ENCODE measurements around the gene FAM163B.

FAM163B gene

DNA sequence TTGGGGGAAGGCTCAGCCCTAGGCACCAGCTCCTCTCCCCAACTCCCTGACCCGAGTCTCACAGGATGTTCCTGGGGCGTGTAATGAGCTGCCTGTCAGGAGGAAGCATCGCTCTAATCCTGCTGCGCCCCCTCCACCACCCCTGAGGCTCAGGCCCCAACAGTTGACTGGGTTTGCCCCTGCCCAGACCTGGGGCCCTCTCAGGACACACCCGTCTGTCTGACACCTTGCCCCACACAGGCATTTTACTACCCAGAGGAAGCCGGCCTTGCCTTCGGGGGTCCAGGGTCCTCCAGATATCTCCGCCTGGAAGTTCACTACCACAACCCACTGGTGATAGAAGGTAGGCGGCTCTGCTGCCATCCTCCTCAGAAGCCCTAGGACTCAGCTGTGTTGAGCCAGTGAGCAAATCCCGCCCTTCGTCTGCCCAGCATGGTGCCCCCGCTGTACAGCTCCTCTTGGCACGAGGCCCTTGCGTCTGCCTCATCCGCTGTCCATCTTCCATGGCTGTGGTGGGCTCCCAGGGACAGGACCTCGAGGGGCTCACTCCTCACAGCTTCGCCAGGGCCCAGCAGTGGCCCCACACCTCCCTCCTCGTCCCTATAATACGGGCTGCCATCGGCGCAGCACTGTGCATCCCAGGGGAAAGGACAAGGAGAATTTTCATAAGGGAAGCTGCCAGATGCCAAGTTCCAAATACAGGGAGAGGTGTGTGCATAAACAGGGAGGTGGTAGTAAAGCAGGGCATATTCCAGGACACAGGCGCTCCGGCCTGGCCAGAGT, 35.0 kb upstream of the FAM163B start:
- no peak for ATAC-seq
- no peak for TF ChIP-seq CSDC2 (CRISPR knock-in tag; IDR thresholded peaks at IDR 0.05)
- no peak for TF ChIP-seq ZFP3 (CRISPR knock-in tag; IDR thresholded peaks at IDR 0.05)
- no peak for TF ChIP-seq ESRRG (CRISPR knock-in tag; IDR thresholded peaks at IDR 0.05)
- no peak for TF ChIP-seq ZNF8 (CRISPR knock-in tag; IDR thresholded peaks at IDR 0.05)
- TF ChIP-seq PPARA (CRISPR knock-in tag; IDR thresholded peaks at IDR 0.05; ENCODE audit: borderline replicate concordance), result no peak
- TF ChIP-seq, protein P1, sequence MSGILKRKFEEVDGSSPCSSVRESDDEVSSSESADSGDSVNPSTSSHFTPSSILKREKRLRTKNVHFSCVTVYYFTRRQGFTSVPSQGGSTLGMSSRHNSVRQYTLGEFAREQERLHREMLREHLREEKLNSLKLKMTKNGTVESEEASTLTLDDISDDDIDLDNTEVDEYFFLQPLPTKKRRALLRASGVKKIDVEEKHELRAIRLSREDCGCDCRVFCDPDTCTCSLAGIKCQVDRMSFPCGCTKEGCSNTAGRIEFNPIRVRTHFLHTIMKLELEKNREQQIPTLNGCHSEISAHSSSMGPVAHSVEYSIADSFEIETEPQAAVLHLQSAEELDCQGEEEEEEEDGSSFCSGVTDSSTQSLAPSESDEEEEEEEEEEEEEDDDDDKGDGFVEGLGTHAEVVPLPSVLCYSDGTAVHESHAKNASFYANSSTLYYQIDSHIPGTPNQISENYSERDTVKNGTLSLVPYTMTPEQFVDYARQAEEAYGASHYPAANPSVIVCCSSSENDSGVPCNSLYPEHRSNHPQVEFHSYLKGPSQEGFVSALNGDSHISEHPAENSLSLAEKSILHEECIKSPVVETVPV (CRISPR knock-in tag; IDR thresholded peaks at IDR 0.05), result no peak
- no peak for TF ChIP-seq BACH2 (CRISPR knock-in tag; IDR thresholded peaks at IDR 0.05; ENCODE audit: borderline replicate concordance)
- TF ChIP-seq, protein P2, sequence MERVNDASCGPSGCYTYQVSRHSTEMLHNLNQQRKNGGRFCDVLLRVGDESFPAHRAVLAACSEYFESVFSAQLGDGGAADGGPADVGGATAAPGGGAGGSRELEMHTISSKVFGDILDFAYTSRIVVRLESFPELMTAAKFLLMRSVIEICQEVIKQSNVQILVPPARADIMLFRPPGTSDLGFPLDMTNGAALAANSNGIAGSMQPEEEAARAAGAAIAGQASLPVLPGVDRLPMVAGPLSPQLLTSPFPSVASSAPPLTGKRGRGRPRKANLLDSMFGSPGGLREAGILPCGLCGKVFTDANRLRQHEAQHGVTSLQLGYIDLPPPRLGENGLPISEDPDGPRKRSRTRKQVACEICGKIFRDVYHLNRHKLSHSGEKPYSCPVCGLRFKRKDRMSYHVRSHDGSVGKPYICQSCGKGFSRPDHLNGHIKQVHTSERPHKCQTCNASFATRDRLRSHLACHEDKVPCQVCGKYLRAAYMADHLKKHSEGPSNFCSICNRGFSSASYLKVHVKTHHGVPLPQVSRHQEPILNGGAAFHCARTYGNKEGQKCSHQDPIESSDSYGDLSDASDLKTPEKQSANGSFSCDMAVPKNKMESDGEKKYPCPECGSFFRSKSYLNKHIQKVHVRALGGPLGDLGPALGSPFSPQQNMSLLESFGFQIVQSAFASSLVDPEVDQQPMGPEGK (CRISPR knock-in tag; IDR thresholded peaks at IDR 0.05; ENCODE audit: borderline replicate concordance), result no peak
- TF ChIP-seq ZNF565 (CRISPR knock-in tag; conservative IDR thresholded peaks at IDR 0.05; ENCODE audit: low read depth), result no peak
- TF ChIP-seq GLIS3 (CRISPR knock-in tag; IDR thresholded peaks at IDR 0.05), result no peak
- TF ChIP-seq OSR1 (CRISPR knock-in tag; IDR thresholded peaks at IDR 0.05), result no peak
- no peak for TF ChIP-seq ZC3H10 (CRISPR knock-in tag; IDR thresholded peaks at IDR 0.05)
- TF ChIP-seq ZFP30 (CRISPR knock-in tag; IDR thresholded peaks at IDR 0.05), result no peak

DNA sequence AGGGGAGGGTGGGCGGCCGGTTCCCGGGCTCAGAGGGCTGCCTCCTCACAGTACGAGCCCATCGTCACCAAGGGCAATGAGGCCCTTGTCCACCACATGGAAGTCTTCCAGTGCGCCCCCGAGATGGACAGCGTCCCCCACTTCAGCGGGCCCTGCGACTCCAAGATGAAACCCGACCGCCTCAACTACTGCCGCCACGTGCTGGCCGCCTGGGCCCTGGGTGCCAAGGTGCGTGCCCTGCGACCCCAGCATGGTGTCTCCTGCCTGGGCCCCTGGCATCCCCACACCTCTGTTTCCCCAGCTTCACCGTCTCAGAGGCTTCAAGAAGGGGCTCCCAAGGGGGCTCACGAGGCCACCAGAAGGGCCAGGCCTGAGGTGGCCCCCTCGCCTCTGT, 34.2 kb upstream of the FAM163B start:
- ATAC-seq, result no peak
- no peak for TF ChIP-seq POU6F1 (CRISPR knock-in tag; IDR thresholded peaks at IDR 0.05; ENCODE audit: borderline replicate concordance, low read depth)
- TF ChIP-seq, protein P3, sequence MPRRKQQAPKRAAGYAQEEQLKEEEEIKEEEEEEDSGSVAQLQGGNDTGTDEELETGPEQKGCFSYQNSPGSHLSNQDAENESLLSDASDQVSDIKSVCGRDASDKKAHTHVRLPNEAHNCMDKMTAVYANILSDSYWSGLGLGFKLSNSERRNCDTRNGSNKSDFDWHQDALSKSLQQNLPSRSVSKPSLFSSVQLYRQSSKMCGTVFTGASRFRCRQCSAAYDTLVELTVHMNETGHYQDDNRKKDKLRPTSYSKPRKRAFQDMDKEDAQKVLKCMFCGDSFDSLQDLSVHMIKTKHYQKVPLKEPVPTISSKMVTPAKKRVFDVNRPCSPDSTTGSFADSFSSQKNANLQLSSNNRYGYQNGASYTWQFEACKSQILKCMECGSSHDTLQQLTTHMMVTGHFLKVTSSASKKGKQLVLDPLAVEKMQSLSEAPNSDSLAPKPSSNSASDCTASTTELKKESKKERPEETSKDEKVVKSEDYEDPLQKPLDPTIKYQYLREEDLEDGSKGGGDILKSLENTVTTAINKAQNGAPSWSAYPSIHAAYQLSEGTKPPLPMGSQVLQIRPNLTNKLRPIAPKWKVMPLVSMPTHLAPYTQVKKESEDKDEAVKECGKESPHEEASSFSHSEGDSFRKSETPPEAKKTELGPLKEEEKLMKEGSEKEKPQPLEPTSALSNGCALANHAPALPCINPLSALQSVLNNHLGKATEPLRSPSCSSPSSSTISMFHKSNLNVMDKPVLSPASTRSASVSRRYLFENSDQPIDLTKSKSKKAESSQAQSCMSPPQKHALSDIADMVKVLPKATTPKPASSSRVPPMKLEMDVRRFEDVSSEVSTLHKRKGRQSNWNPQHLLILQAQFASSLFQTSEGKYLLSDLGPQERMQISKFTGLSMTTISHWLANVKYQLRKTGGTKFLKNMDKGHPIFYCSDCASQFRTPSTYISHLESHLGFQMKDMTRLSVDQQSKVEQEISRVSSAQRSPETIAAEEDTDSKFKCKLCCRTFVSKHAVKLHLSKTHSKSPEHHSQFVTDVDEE (CRISPR knock-in tag; IDR thresholded peaks at IDR 0.05), result no peak
- TF ChIP-seq, protein P2 (CRISPR knock-in tag; IDR thresholded peaks at IDR 0.05; ENCODE audit: borderline replicate concordance), result no peak
- no peak for TF ChIP-seq ZFP3 (CRISPR knock-in tag; IDR thresholded peaks at IDR 0.05)
- no peak for TF ChIP-seq TCF4 (CRISPR knock-in tag; IDR thresholded peaks at IDR 0.05; ENCODE audit: borderline replicate concordance)
- no peak for TF ChIP-seq OSR1 (CRISPR knock-in tag; IDR thresholded peaks at IDR 0.05)
- TF ChIP-seq ESRRG (CRISPR knock-in tag; IDR thresholded peaks at IDR 0.05), result no peak
- no peak for TF ChIP-seq TOX (CRISPR knock-in tag; IDR thresholded peaks at IDR 0.05; ENCODE audit: borderline replicate concordance)
- no peak for TF ChIP-seq PPARA (CRISPR knock-in tag; IDR thresholded peaks at IDR 0.05; ENCODE audit: borderline replicate concordance)
- no peak for TF ChIP-seq GLIS3 (CRISPR knock-in tag; IDR thresholded peaks at IDR 0.05)

DNA sequence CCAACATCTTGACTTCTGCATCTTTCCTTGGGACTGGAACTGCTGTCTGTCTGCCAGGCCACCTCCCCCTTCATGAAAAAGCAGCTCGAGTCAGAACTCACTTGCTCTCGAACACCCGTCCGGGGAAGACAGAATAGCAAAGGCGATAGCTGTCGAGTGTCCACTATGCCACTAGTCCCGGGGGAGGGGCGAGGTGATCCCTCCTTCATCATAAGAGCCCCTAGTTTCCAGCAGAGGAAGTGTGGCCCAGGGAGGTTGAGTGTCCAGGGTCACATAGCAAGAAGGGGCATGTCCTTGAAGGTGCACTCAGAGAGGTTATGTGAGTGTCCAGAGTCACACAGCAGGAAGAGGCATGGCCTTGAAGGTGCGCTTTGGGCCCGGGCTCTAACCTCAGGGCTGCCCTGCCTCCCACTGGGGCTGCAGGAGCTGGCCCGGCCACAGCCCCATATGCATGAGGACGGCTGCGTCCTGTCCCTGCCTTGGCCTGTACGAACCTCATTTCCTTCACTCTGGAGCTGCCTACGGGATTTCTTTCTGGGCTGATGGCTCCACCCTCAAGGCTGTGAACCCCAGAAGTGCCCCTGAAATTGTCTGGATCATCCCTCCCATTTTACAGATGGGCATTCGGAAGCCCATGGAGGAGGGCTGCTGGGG, 33.6 kb upstream of the FAM163B start:
- no peak for ATAC-seq
- TF ChIP-seq SNAI2 (CRISPR knock-in tag; IDR thresholded peaks at IDR 0.05) (no peak), ZFP30 (CRISPR knock-in tag; IDR thresholded peaks at IDR 0.05) (no peak), ZFP3 (CRISPR knock-in tag; IDR thresholded peaks at IDR 0.05) (no peak), POU6F1 (CRISPR knock-in tag; IDR thresholded peaks at IDR 0.05; ENCODE audit: borderline replicate concordance, low read depth) (no peak), TOX (CRISPR knock-in tag; IDR thresholded peaks at IDR 0.05; ENCODE audit: borderline replicate concordance) (no peak), ESRRG (CRISPR knock-in tag; IDR thresholded peaks at IDR 0.05) (no peak), ZNF8 (CRISPR knock-in tag; IDR thresholded peaks at IDR 0.05) (no peak)
- TF ChIP-seq, protein P2 (CRISPR knock-in tag; IDR thresholded peaks at IDR 0.05; ENCODE audit: borderline replicate concordance), result no peak
- TF ChIP-seq, protein P4, sequence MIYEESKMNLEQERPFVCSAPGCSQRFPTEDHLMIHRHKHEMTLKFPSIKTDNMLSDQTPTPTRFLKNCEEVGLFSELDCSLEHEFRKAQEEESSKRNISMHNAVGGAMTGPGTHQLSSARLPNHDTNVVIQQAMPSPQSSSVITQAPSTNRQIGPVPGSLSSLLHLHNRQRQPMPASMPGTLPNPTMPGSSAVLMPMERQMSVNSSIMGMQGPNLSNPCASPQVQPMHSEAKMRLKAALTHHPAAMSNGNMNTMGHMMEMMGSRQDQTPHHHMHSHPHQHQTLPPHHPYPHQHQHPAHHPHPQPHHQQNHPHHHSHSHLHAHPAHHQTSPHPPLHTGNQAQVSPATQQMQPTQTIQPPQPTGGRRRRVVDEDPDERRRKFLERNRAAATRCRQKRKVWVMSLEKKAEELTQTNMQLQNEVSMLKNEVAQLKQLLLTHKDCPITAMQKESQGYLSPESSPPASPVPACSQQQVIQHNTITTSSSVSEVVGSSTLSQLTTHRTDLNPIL (CRISPR knock-in tag; IDR thresholded peaks at IDR 0.05; ENCODE audit: low read depth), result no peak
